DOHH2 (cell line): ENCODE data around the gene GPC6.

Source experiments
- H3F3A ChIP-seq: fragments of 200-600 bp; sonication (generic), shearing (Covaris generic); 2 replicates; pipeline ENCODE4 v1.6.0; 2016; ENCODE audit warnings: antibody characterized with exemption, mild to moderate bottlenecking; ENCODE audit not compliant: control insufficient read depth, insufficient read depth
- H3K27ac ChIP-seq: fragments of 200-600 bp; sonication (generic); 2 replicates; pipeline ENCODE4 v1.5.1; 2014; ENCODE audit warnings: low read depth, mild to moderate bottlenecking, low read length, moderate library complexity
- H3K27me3 ChIP-seq: fragments of 200-600 bp; sonication (generic); 2 replicates; pipeline ENCODE4 v1.6.1; 2014; ENCODE audit warnings: mild to moderate bottlenecking, low read length, mixed read lengths; ENCODE audit not compliant: control insufficient read depth
- H3K36me3 ChIP-seq: fragments of 200-600 bp; sonication (generic); 2 replicates; pipeline ENCODE4 v1.6.1; 2014; ENCODE audit warnings: mild to moderate bottlenecking, low read length, moderate library complexity, mixed read lengths; ENCODE audit not compliant: control insufficient read depth
- H3K4me1 ChIP-seq: fragments of 200-600 bp; sonication (generic); 2 replicates; pipeline ENCODE4 v1.6.1; 2014; ENCODE audit warnings: mild to moderate bottlenecking, low read length, mixed read lengths; ENCODE audit not compliant: control insufficient read depth
- H3K4me2 ChIP-seq: fragments of 200-600 bp; sonication (generic); 2 replicates; pipeline ENCODE4 v1.6.0; 2014; ENCODE audit warnings: mild to moderate bottlenecking, low read length, moderate library complexity
- H3K4me3 ChIP-seq: fragments of 200-600 bp; sonication (generic); 2 replicates; pipeline ENCODE4 v1.5.1; 2014; ENCODE audit warnings: mild to moderate bottlenecking, low read length, mixed read lengths
- H3K79me2 ChIP-seq: fragments of 200-600 bp; sonication (generic); 2 replicates; pipeline ENCODE4 v1.6.1; 2014; ENCODE audit warnings: mild to moderate bottlenecking, low read length, mixed read lengths; ENCODE audit not compliant: control insufficient read depth
- H3K9me2 ChIP-seq: fragments of 200-600 bp; sonication (generic); replicated peaks from 2 replicates; pipeline ENCODE4 v1.6.1; 2014; ENCODE audit warnings: mild to moderate bottlenecking, low read length, mixed read lengths; ENCODE audit not compliant: control insufficient read depth
- H3K9me3 ChIP-seq: fragments of 200-600 bp; sonication (generic); 2 replicates; pipeline ENCODE4 v1.6.1; 2014; ENCODE audit warnings: antibody characterized with exemption, low read length, mixed read lengths; ENCODE audit not compliant: control insufficient read depth, insufficient read depth
- H4K20me1 ChIP-seq: fragments of 200-600 bp; sonication (generic); 2 replicates; pipeline ENCODE4 v1.6.0; 2014; ENCODE audit warnings: low read depth, mild to moderate bottlenecking, antibody characterized with exemption, low read length, moderate library complexity; ENCODE audit not compliant: control insufficient read depth, insufficient read depth
- EZH2phosphoT487 ChIP-seq: fragments of 200-600 bp; sonication (generic); IDR thresholded peaks from 2 replicates; pipeline ENCODE4 v1.6.1; 2017; ENCODE audit warnings: borderline replicate concordance, mild to moderate bottlenecking, antibody characterized with exemption, low read length, moderate library complexity, mixed read lengths
- TF ChIP-seq, protein P1 (sequence below): fragments of 200-600 bp; sonication (generic); IDR thresholded peaks from one replicate; pipeline ENCODE4 v1.5.1; 2014; ENCODE audit warnings: antibody characterized with exemption, mild to moderate bottlenecking, low read depth, low read length; ENCODE audit not compliant: poor library complexity, severe bottlenecking

The GPC6 gene

DNA sequence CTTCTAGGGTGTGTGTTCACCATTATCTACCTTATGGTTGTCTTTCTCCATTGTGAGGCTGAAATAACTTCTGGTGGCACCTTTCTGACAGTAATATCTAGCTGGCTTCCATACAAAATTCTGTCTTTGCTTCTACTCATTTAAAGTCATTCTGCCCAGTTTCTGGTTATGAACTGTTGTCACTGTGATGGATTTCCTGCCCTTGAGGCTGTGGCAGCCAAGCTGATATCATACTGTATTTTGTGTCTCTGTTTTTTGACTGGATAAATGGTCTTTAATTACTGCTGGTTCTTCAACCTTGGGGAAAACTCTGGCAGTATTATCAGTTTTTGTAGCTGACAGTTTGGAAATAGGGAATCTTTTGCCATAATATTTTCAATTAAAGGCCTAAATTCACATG lies 233.4 kb downstream of the GPC6 start:
- no peaks in the 10 kb centered on the region for H3K36me3 ChIP-seq
- H3F3A ChIP-seq = no peaks in the 10 kb centered on the region
- TF ChIP-seq, protein P1, sequence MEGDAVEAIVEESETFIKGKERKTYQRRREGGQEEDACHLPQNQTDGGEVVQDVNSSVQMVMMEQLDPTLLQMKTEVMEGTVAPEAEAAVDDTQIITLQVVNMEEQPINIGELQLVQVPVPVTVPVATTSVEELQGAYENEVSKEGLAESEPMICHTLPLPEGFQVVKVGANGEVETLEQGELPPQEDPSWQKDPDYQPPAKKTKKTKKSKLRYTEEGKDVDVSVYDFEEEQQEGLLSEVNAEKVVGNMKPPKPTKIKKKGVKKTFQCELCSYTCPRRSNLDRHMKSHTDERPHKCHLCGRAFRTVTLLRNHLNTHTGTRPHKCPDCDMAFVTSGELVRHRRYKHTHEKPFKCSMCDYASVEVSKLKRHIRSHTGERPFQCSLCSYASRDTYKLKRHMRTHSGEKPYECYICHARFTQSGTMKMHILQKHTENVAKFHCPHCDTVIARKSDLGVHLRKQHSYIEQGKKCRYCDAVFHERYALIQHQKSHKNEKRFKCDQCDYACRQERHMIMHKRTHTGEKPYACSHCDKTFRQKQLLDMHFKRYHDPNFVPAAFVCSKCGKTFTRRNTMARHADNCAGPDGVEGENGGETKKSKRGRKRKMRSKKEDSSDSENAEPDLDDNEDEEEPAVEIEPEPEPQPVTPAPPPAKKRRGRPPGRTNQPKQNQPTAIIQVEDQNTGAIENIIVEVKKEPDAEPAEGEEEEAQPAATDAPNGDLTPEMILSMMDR = no peak
- TF ChIP-seq EZH2phosphoT487 = no peak
- H3K27me3 ChIP-seq = no peaks in the 10 kb centered on the region
- H3K4me2 ChIP-seq = no peak overlapping the region
- H4K20me1 ChIP-seq = no peaks in the 10 kb centered on the region
- no peaks in the 10 kb centered on the region for H3K79me2 ChIP-seq
- H3K9me2 ChIP-seq = no peaks in the 10 kb centered on the region
- no peak overlapping the region for H3K27ac ChIP-seq
- H3K4me1 ChIP-seq = no peaks in the 10 kb centered on the region
- no peaks in the 10 kb centered on the region for H3K9me3 ChIP-seq
- no peak overlapping the region for H3K4me3 ChIP-seq

DNA sequence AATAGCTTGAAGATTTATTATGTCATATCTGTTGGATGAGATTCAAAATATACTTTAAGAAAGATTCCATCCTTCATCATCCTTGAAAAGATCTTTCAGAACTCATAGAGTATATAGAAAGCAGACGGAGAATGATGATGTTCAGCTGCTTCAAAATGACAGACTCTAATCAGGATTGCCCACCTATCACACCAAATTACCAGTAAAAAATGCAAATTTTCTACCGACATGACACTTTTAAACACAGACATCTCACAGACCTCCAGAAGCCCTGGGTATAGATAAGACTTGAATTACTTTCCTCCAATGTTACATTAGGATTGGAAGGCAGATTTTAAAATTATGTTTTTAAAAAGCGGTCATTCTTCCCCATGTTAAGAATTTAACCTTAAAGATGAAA lies 235.5 kb downstream of the GPC6 start:
- Histone ChIP-seq H3K4me3 (no peak overlapping the region), H3K4me1 (no peaks in the 10 kb centered on the region), H3K36me3 (no peaks in the 10 kb centered on the region), H3K27me3 (no peaks in the 10 kb centered on the region), H3K4me2 (no peak overlapping the region), H3K79me2 (no peaks in the 10 kb centered on the region), H4K20me1 (no peaks in the 10 kb centered on the region), H3K27ac (no peak overlapping the region), H3K9me2 (no peaks in the 10 kb centered on the region), H3F3A (no peaks in the 10 kb centered on the region), H3K9me3 (no peaks in the 10 kb centered on the region)
- TF ChIP-seq, protein P1 = no peak
- TF ChIP-seq EZH2phosphoT487 = no peak

DNA sequence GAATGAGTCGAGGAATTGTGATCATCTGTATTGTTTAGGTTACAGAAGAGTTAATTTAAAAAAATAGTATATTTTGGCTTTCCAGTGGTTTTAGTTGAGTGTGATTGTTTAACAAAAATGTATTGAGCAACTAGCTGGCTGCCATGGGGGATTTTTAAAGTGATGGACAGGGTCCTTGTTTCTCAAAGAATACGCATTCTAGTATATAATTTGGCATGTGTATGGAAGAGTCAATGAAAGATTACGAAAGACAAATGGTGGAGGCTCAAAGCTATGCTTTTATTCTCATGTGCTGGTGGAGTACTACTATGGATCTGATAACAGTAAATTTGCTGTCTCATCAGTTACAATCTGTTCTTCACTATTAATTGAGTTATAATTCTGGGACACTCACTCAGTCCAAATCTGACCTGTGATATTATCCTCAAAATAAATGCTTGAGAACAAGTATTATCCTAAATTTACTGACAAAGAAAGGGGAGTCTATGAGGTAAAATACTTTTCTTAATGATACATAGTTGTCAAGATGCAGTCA lies 240.0 kb downstream of the GPC6 start:
- Histone ChIP-seq H4K20me1 (no peaks in the 10 kb centered on the region), H3K27ac (no peak overlapping the region), H3K4me2 (no peak overlapping the region), H3K4me1 (no peaks in the 10 kb centered on the region), H3K79me2 (no peaks in the 10 kb centered on the region), H3K9me2 (no peaks in the 10 kb centered on the region), H3K36me3 (no peaks in the 10 kb centered on the region), H3K9me3 (no peaks in the 10 kb centered on the region), H3F3A (no peaks in the 10 kb centered on the region), H3K4me3 (no peak overlapping the region), H3K27me3 (no peaks in the 10 kb centered on the region)
- no peak for TF ChIP-seq EZH2phosphoT487
- TF ChIP-seq, protein P1 = no peak
